Kidney epithelial cell (primary cell): ENCODE measurements around the gene XPO6. TPM values are rescaled to one million over a fixed set of nuclear protein-coding genes. Genes with fewer than 3 reads are reported as not detected.

Experiments used
- DNase-seq: peaks from one replicate; pipeline ENCODE4 v3.0.0-alpha.2; 2010; ENCODE audit warnings: low read depth
- H3K27me3 ChIP-seq: 2 replicates; pipeline ENCODE4 v1.6.0; 2011; ENCODE audit warnings: low read length; ENCODE audit not compliant: control insufficient read depth, insufficient read depth
- H3K36me3 ChIP-seq: 2 replicates; pipeline ENCODE4 v1.5.1; 2011; ENCODE audit warnings: low read length; ENCODE audit not compliant: control insufficient read depth, insufficient read depth
- H3K4me3 ChIP-seq: 2 replicates; pipeline ENCODE4 v1.5.1; 2011; ENCODE audit warnings: low read depth, mild to moderate bottlenecking, control low read depth, low read length
- CTCF ChIP-seq: IDR thresholded peaks from 2 replicates; pipeline ENCODE4 v1.5.1; 2011; ENCODE audit warnings: mild to moderate bottlenecking, moderate library complexity, low read length, control low read depth, inconsistent platforms; ENCODE audit not compliant: insufficient read depth, poor library complexity, severe bottlenecking
- total RNA-seq: library from RNA; depleted of rRNA; stranded (reverse); fragments of >200 nt; gene quantifications from 2 replicates; pipeline ENCODE4 v1.2.3, GENCODE V29; 2015

Gene XPO6
- total RNA-seq, 1 donor from 2014 or later, result 61.9 TPM

- no peak for TF ChIP-seq CTCF
- H3K27me3 ChIP-seq, result no peaks in the 10 kb centered on the region
- H3K4me3 ChIP-seq, result no peak overlapping the region
- DNase-seq, result no peak
- H3K36me3 ChIP-seq, result no peaks in the 10 kb centered on the region
These were observed 47.6 kb downstream of the XPO6 start for GRCh38 chr16:28164140-28164539.

GRCh38 chr16:28163699-28164098 lies 48.1 kb downstream of the XPO6 start:
- H3K4me3 ChIP-seq, result no peak overlapping the region
- no peaks in the 10 kb centered on the region for H3K36me3 ChIP-seq
- no peak for TF ChIP-seq CTCF
- no peak for DNase-seq
- H3K27me3 ChIP-seq, result no peaks in the 10 kb centered on the region

- H3K36me3 ChIP-seq, result no peaks in the 10 kb centered on the region
- DNase-seq, result no peak
These were observed 49.4 kb downstream of the XPO6 start for GRCh38 chr16:28162326-28162877.

GRCh38 chr16:28161626-28162025 lies 50.1 kb downstream of the XPO6 start:
- TF ChIP-seq CTCF, result no peak
- H3K27me3 ChIP-seq, result no peaks in the 10 kb centered on the region
- no peak for DNase-seq
- no peaks in the 10 kb centered on the region for H3K36me3 ChIP-seq
- no peak overlapping the region for H3K4me3 ChIP-seq

More at GRCh38 chr16:28162326-28162877, 49.4 kb downstream of the XPO6 start:
- Histone ChIP-seq H3K4me3 (no peak overlapping the region), H3K27me3 (no peaks in the 10 kb centered on the region)
- no peak for TF ChIP-seq CTCF

GRCh38 chr16:28158136-28158535 lies 53.6 kb downstream of the XPO6 start:
- DNase-seq, result no peak
- Histone ChIP-seq H3K27me3 (no peaks in the 10 kb centered on the region), H3K4me3 (no peak overlapping the region), H3K36me3 (no peaks in the 10 kb centered on the region)
- TF ChIP-seq CTCF, result no peak

- Histone ChIP-seq H3K27me3 (no peaks in the 10 kb centered on the region), H3K4me3 (no peak overlapping the region), H3K36me3 (no peaks in the 10 kb centered on the region)
- DNase-seq, result no peak
- no peak for TF ChIP-seq CTCF
These were observed 55.6 kb downstream of the XPO6 start for GRCh38 chr16:28156056-28156680.
